GM19240 (cell line): ENCODE measurements around the gene MRC2.
"Not testable (repeated sequence)": the region's sequence is repeated elsewhere in the genome, so short reads cannot be mapped to it uniquely, and the experiment has no call there.

ENCODE experiments used
- DNase-seq: peaks from one replicate; pipeline ENCODE4 v3.0.0; 2011; ENCODE audit warnings: low spot score; ENCODE audit not compliant: insufficient read length

The MRC2 gene

GRCh38 chr17:62676952-62677596, 49.6 kb downstream of the MRC2 start:
- no peak for DNase-seq

- DNase-seq, result no peak
Observed at GRCh38 chr17:62678214-62678919, 50.9 kb downstream of the MRC2 start.

GRCh38 chr17:62679866-62680377, 52.5 kb downstream of the MRC2 start:
- DNase-seq, result no peak

GRCh38 chr17:62680541-62681052, 53.1 kb downstream of the MRC2 start:
- DNase-seq, result no peak

DNA sequence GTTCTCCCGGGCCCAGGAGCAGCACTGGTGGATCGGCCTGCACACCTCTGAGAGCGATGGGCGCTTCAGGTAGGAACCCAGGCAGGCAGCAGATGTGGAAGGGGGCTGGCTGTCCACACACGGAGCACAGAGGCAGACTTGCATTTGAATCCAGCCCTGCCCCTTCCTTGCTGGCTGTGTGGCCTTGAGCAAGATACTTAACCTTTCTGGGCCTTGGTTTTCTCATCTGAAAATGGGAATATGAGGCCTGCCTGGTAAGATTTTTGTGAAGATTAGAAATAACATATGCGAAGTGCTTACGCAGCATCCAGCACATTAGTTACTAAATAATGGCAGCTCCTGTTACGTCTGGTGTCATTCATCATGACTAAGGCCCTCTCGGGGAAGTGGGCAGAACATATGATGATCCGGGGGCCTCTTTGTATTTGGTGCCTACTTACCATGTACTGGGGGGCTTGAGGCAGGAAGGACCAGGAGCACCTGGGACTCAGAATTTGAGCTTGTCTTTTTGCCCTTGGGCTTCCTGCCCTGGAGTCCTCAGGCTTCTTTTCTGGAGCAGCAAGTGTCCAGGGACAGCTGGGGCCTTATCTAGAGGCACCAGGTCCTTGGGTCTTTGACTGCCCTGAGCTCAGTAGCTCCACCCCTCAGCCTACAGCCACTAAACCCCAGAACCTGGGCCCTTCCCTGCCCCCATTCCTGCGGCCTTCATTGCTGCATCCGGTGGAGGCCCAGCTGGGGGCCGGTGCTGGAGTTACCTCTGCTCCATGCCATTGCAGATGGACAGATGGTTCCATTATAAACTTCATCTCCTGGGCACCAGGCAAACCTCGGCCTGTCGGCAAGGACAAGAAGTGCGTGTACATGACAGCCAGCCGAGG, 53.8 kb downstream of the MRC2 start:
- DNase-seq, result no peak

- no peak for DNase-seq
Observed at GRCh38 chr17:62681939-62682381, 54.5 kb downstream of the MRC2 start.

DNA sequence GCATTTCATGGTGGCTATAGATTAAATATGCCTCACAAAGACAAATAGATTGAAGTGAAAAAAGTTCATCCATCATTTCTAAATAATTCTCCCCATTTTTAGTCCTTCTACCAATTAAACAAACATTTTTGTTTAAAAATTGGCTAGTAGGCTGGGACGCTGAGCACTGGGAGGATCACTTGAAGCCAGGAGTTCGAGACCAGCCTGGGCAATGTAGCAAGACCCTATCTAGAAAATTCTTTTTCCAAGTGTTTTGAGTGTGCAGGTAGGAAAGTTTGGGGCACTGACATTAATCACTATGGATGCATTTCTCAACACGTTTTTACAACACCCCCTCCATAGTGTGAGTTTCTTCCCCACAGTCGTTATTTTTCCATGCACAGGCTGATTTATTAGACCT, 56.7 kb downstream of the MRC2 start:
- no peak for DNase-seq

- DNase-seq, result no peak
Observed at GRCh38 chr17:62687997-62688396, 60.5 kb downstream of the MRC2 start.

DNA sequence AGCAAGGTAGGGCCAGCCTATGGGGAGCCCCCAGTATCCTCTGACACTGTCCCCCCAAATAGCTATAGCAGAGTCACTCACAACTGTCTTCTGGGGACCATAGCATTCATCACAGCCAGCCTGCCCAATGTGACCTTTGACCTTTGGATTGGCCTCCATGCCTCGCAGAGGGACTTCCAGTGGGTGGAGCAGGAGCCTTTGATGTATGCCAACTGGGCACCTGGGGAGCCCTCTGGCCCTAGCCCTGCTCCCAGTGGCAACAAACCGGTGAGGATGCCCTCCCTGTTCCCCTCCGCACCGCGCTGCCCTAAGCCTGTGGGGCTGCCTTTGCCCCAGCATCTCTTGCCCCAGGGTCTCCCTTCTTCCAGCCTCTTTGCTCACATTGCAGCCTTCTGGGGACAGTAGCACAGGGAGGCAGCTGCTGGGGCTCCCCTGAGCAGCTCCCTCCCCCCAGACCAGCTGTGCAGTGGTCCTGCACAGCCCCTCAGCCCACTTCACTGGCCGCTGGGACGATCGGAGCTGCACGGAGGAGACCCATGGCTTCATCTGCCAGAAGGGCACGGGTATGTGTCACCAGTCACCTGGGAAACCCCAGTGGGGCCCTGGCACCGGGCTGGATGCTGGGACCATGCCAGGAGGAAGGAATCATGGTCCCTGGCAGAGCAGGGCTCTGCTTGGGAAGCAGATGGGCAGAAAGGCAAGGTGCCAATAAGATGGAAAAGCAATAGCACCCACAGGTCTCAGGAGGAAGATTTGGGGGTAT, 61.1 kb downstream of the MRC2 start:
- DNase-seq, result no peak

- no peak for DNase-seq
Observed at GRCh38 chr17:62689441-62690167, 62.1 kb downstream of the MRC2 start.

DNA sequence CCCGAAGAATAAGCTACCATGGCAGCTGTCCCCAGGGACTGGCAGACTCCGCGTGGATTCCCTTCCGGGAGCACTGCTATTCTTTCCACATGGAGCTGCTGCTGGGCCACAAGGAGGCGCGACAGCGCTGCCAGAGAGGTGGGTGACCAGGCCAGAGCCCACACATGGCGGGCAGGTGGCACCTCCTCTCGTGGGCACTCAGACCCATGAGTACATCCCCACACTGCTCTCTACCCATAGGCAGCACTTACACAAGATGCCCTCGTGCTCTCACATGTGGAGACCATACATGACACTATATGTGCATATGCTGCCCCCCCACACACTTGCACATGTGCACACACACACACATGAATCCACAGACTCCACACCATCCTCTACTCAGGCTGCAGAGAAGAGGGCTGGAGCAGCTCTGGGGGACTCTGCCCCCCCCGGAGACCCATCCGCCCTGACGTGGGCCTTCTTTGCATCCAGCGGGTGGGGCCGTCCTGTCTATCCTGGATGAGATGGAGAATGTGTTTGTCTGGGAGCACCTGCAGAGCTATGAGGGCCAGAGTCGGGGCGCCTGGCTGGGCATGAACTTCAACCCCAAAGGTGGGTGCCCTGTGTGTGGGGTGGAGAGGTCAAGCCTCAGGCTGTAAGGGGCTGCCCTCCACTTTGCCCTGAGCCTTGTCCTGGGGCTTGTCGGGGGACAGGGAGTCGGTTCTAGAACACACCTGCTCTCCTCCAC, 62.9 kb downstream of the MRC2 start:
- DNase-seq, result no peak

- DNase-seq, result not testable (repeated sequence)
Observed at GRCh38 chr17:62691589-62691915, 64.1 kb downstream of the MRC2 start.

- no peak for DNase-seq
Observed at GRCh38 chr17:62692159-62692651, 64.7 kb downstream of the MRC2 start.

- DNase-seq, result no peak
Observed at GRCh38 chr17:62692721-62693431, 65.4 kb downstream of the MRC2 start.

DNA sequence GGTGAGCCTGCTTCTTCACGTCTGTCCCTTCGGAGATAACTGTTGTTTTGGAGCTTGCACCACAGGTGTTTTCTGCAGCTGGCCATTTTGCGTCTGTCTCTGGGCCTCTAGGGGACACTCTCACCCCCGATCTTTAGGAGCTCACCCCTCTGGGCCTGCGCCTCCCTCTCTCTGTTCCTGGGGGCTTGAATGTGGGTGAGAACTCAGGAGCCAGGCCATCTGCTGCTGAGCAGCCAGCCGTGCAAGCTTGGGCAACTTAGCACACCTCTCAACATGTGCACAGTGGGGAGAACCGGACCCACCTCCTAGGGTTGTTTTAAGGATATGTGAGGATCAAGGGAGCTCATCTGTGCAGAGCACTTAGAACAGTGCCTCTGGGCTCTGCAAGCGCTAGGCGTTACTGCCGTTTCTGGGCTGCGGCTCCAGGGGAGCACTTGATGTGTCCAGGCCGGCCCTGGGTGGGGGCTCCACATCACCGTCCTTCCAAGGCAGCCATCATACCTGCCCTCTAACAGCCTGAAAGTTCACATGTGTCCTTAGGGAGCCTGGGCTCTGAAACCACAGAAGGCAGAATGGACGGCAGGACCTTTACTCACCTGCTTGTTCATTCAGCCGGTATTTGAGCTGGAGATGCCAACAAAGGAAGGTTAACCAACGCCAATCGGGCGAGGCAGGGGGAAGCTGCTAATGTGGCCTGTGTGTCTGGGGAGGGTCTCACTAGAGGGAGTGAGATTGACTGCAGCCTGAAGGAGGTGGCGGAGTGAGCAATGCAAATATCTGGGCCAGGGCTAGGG, 66.3 kb downstream of the MRC2 start:
- no peak for DNase-seq

DNA sequence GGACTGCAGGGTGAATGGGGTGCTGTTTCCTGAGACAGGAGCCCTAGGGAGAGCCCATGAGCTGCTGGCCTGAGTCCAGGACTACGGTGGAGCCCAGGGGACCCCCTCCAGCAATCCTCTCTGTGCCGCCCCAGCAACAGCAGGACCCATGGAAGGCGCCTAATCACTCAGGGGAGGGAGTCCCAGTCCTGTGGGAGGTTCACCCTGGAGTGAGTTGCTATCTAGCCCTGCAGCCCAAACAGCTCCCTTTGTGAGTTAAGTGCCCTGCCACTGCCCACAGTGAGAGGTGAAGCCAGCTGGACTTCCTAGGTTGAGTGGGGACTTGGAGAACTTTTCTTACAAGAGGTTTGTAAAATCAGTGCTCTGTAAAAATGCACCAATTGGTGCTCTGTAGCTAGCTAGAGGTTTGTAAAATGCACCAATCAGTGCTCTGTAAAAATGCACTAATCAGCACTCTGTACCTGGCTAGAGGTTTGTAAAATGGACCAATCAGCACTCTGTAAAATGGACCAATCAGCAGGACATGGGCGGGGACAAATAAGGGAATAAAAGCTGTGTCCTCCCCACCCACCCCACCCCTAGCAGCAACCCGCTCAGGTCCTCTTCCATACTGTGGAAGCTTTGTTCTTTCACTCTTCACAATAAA, 67.7 kb downstream of the MRC2 start:
- not testable (repeated sequence) for DNase-seq

GRCh38 chr17:62696256-62696655, 68.8 kb downstream of the MRC2 start:
- DNase-seq, result no peak
